ENCODE data around the gene GATA3.
"Not testable (repeated sequence)": the region's sequence is repeated elsewhere in the genome, so short reads cannot be mapped to it uniquely, and the experiment has no call there.

Gene GATA3

GRCh38 chr10:8054494-8055407 is at the start of gene GATA3:
Gene GATA3 (plus strand): TSS chr10:8054688. CDS start chr10:8055656, 968 bp downstream.
- DNase-seq = no peak

- no peak for DNase-seq
Observed at GRCh38 chr10:8006274-8006999, 48.1 kb upstream of the GATA3 start.

GRCh38 chr10:8009031-8009430 is 45.5 kb upstream of the GATA3 start:
- no peak for DNase-seq

GRCh38 chr10:8013006-8013405 is 41.5 kb upstream of the GATA3 start:
- no peak for DNase-seq

- DNase-seq = no peak
Observed at GRCh38 chr10:8013619-8014018, 40.9 kb upstream of the GATA3 start.

- DNase-seq = no peak
Observed at GRCh38 chr10:8014649-8015048, 39.8 kb upstream of the GATA3 start.

GRCh38 chr10:8017277-8017676 is 37.2 kb upstream of the GATA3 start:
- DNase-seq = no peak

- no peak for DNase-seq
Observed at GRCh38 chr10:8023321-8023720, 31.2 kb upstream of the GATA3 start.

- no peak for DNase-seq
Observed at GRCh38 chr10:8023851-8024250, 30.6 kb upstream of the GATA3 start.

GRCh38 chr10:8026349-8027259 is 27.9 kb upstream of the GATA3 start:
- no peak for DNase-seq

- DNase-seq = not testable (repeated sequence)
Observed at GRCh38 chr10:8031211-8031610, 23.3 kb upstream of the GATA3 start.

GRCh38 chr10:8032558-8032957 is 21.9 kb upstream of the GATA3 start:
- DNase-seq = no peak

- no peak for DNase-seq
Observed at GRCh38 chr10:8033812-8034465, 20.5 kb upstream of the GATA3 start.

GRCh38 chr10:8034466-8035005 is 20.0 kb upstream of the GATA3 start:
- no peak for DNase-seq

GRCh38 chr10:8035006-8035640 is 19.4 kb upstream of the GATA3 start:
- DNase-seq = no peak

- no peak for DNase-seq
Observed at GRCh38 chr10:8035641-8036470, 18.6 kb upstream of the GATA3 start.

GRCh38 chr10:8036506-8037198 is 17.8 kb upstream of the GATA3 start:
- DNase-seq = no peak

GRCh38 chr10:8037199-8037801 is 17.2 kb upstream of the GATA3 start:
- DNase-seq = no peak
